LNCAP (cell line): ENCODE data around the gene OR1N1.

Source experiments
- CTCF ChIP-seq: fragments of 450-650 bp; IDR thresholded peaks from 2 replicates; pipeline ENCODE4 v1.5.1; 2017; ENCODE audit warnings: mild to moderate bottlenecking

Gene OR1N1

GRCh38 chr9:122527193-122527592 is at the start of gene OR1N1:
Gene OR1N1, minus strand, starts transcription at chr9:122527293. Its CDS starts 0 bp downstream, at chr9:122527293.
- TF ChIP-seq CTCF = no peak

- no peak for TF ChIP-seq CTCF
Observed at GRCh38 chr9:122572456-122572855, 45.4 kb upstream of the OR1N1 start.

- TF ChIP-seq CTCF = no peak
Observed at GRCh38 chr9:122567901-122568300, 40.8 kb upstream of the OR1N1 start.

GRCh38 chr9:122562134-122562760 is 35.2 kb upstream of the OR1N1 start:
- TF ChIP-seq CTCF = no peak

- TF ChIP-seq CTCF = no peak
Observed at GRCh38 chr9:122561446-122561845, 34.4 kb upstream of the OR1N1 start.

- no peak for TF ChIP-seq CTCF
Observed at GRCh38 chr9:122552812-122553211, 25.7 kb upstream of the OR1N1 start, which contains the start of gene OR1N2. Gene OR1N2, plus strand, starts transcription at chr9:122553112. Its CDS starts 100 bp downstream, at chr9:122553212.

- no peak for TF ChIP-seq CTCF
Observed at GRCh38 chr9:122551371-122551770, 24.3 kb upstream of the OR1N1 start.

GRCh38 chr9:122546196-122546595 is 19.1 kb upstream of the OR1N1 start:
- TF ChIP-seq CTCF = no peak
